ENCODE data around the gene SHC3.

SHC3 gene

DNA sequence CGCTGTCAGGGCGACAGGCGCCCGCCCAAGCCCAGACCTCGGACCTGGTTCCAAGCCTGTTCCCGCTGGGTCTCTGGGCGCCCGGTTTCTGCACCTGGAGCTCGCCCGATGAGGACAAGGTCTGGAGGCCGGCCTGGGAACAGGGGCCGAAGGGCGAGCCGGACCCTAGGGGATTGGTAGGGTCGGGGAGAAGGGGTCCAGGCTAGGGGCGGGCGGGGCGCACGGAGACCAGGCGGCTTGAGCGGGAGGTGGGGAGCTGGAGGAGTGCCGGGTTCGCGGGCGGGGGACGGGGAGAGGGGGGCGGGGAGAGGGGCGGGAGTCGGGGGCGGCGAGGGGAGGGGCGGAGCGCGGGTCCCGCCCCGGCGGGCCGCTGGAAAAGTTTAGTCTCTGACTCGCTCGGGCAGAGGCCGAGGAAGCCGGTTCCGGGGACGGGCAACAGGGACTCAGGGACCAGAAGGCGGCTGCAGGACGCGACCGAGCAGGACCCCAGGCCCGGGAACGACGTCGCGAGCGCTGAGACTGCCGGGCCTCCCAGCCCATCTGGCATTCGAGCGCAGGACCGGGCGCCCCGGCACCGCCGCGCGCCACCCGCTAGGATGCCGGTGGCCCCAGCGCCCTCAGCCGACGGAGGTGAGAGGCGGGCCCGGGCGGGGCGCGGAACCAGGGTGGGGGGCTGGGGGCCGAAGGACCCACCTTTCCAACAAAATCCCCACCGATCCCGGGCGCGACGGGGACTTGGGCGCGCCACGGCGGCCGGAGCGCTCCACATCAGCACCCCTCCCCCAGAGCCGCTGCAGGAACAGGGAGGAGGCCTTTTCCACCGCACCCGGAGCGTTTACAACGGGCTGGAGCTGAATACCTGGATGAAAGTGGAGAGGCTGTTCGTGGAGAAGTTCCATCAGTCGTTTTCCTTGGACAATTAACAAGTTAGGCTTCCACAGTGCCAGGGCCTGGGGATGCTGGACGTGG, 187.3 kb downstream of the SHC3 start, which contains the start of gene S1PR3:
S1PR3 (plus strand) TSS at position 403 of the 969 bp plus-strand sequence. CDS start 9,733 bp downstream, outside the sequence.
- in situ Hi-C loops (cut with MboI; ENCODE audit: low sequenced_read_pairs) = no loop called here

DNA sequence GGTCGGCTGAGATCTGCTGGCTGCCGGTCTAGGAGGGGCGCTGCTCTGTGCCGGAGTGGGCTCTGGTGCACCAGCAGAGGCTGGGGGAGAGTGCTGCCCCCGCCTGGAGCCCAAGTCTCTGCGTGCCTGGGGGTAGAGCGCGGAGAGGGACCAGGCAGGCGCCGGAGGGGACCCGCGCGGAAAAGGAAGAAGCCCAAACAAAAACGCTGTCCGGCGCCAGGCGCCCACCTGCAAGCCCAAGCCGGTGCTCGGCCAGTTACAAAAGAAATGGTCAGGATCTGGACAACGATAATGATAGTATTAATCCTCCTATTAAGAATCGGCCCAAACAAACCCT, 187.9 kb downstream of the SHC3 start:
- in situ Hi-C loops (cut with MboI; ENCODE audit: low sequenced_read_pairs) = no loop called here

- in situ Hi-C loops (cut with MboI; ENCODE audit: low sequenced_read_pairs) = no loop called here
These were observed 188.4 kb downstream of the SHC3 start for GRCh38 chr9:88990041-88990728.

DNA sequence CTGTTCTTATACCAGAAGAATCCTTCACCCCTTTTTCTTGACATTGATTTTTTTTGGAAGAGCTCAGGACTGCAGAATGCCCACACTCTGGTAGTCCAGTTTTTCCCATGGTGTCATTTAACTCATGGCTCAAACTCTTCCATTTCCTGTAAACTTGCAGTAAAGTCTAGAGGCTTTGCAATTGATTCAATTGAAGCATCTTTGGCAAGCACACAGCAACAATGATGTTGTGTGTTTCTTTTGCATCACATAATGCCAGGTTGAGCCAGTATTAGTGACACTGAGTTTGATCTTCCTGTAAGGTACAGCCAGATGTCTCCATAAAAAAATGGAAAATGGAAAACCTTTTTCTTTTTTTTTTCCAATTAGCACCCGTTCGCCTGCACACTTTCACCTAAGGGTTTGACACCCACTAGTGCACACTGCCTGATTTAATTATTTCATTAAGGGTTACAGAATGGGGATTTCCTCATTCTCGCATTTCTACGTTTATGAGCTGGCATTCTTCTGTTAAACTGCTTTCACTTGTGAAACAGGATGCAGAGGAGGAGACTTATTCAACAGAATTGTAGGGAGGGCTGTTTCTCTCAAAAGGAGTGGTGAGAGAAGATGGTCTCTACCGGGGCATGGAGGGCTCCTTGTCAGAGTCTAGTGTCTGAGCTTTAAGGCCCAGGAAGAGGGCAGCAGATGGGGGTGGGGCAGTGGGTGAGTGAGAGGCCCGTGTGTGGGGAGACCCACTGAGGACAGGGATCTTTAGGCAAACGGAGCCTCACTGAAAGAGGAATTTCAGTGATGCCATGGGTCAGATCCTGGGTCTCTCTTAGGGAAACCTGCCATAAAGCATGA, 189.6 kb downstream of the SHC3 start:
- in situ Hi-C loops (cut with MboI; ENCODE audit: low sequenced_read_pairs) = no loop called here

DNA sequence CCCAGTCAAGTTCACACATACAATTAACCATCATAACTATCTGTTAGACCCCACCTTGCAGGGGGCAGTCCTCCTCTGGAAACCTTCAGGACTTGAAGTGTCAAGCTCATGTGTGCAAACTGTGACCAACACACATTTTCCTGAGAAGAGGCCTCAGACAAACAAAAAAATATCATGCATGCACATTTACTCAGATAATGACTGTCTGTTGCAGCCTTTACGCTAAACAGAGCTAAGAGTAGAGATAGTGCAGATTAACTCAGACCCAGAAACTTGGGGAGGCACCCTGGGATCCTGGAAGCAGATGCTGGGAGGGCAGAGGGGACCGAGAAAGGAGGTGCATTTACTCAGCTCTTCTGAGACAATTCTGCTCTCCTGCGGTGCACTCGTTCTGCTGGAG, 191.0 kb downstream of the SHC3 start:
- in situ Hi-C loops (cut with MboI; ENCODE audit: low sequenced_read_pairs) = no loop called here

DNA sequence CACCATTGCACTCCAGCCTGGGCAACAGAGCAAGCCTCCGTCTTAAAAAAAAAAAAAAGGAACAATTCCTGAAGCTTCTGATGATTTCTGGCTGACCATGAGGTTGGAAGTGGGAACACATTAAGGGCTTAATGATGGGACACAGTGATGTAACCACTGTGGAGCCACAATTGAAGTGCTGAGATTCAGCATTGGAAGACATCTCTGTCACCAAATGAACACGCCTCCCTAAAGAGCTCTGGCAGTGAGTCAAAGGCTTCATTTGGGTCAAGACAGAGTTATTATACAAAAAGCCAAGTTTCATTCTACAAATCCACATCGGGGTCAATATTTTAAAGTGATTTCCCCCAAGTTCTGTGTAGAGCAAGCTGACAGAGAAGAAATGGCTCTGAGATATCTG, 191.8 kb downstream of the SHC3 start:
- in situ Hi-C loops (cut with MboI; ENCODE audit: low sequenced_read_pairs) = no loop called here

DNA sequence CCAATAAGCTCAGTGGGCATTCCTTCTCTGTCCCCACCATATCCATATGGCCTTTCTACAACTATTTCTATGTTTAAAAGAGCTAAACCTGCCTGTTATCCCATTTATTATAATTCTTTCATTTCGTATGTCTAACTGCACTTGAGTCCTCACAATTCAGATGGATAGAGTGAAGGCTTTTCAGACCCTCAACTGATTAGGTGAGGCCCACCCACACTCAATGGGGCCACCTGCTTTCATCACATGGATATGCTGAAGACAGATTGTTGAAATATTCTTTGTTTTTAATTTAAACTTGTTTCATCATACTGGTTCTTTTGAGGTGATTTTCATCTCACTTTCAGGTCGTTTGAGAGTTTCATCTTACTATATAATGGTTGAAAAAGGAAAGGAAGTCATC, 193.0 kb downstream of the SHC3 start:
- in situ Hi-C loops (cut with MboI; ENCODE audit: low sequenced_read_pairs) = no loop called here

DNA sequence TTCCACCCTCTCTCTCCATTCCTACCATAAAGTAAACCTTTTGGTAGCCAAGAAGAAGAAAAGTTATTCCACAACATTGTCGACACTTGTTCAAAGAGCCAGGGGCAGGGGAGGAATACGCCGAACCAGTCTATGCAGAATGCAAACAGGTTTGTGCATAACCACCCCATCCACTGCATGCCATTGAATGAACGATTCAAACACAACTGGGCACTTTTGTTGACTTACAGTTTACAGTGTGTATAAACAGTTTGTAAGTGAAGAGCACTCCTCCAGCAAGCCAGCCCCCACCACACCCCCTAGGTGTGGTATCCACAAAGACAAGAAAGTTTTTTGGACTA, 194.1 kb downstream of the SHC3 start:
- in situ Hi-C loops (cut with MboI; ENCODE audit: low sequenced_read_pairs) = no loop called here

- in situ Hi-C loops (cut with MboI; ENCODE audit: low sequenced_read_pairs) = no loop called here
These were observed 194.6 kb downstream of the SHC3 start for GRCh38 chr9:88983865-88984542.

DNA sequence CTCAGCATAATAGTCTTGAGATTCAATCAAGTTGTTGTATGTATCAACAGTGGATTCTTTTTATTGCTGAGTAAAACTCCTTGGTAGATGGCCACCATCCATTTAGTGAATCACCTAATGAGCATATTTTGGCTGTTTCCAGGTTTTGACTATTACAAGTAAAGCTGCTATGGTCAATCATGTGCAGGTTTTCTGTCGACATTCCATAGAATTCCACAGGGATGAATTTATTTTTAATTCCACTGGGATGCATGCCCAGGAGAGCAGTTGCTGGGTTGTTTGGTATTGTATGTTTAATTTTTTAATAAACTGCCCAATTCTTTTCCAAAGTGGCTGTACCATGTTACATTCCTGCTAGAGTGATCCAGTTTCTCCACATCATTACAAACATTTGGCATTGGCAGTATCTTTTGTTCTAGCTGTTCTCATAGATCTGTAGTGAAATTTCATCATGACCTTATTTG, 197.8 kb downstream of the SHC3 start:
- in situ Hi-C loops (cut with MboI; ENCODE audit: low sequenced_read_pairs) = no loop called here

GRCh38 chr9:88979791-88980190, 198.8 kb downstream of the SHC3 start:
- in situ Hi-C loops (cut with MboI; ENCODE audit: low sequenced_read_pairs) = no loop called here

DNA sequence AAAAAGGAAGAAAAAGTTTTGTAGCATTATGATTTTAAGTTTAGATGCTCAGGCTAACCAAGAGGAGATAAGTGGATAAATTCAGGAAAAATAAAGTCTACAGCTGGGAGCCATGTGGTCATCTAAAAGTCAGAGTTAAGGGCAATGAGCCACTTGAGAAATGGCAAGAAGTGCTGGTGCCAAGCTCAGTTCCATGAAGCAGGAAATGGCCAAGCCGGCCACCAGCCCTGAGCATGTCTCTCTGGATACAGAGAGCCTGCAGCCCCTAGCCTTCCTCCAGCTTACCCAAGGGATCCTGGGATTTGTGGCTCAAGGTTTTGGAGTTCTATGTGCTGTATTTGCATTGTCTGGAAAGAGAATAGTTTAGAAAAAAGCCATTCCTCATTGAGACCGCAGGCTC, 199.6 kb downstream of the SHC3 start:
- in situ Hi-C loops (cut with MboI; ENCODE audit: low sequenced_read_pairs) = no loop called here

DNA sequence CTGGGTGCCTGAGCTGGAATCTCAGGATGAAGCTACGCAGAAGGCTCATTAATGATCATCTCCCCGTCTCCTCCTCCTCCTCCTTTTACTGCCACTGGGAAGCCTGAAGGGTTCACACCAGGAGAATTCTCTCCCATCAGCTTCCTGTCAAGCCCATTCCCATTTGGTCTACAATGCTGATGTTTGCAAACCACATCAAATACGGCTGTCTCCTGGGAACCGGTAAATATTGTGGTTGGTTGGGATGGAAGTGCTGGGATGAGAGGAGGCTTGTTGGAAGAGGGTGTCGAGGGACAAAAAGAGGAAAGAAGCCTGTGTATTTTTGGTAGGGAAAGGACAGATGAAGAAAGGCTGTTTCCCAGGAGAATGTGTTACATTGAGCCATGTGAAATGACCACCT, 200.6 kb downstream of the SHC3 start:
- in situ Hi-C loops (cut with MboI; ENCODE audit: low sequenced_read_pairs) = no loop called here

GRCh38 chr9:88976890-88977257, 201.7 kb downstream of the SHC3 start:
- in situ Hi-C loops (cut with MboI; ENCODE audit: low sequenced_read_pairs) = no loop called here

DNA sequence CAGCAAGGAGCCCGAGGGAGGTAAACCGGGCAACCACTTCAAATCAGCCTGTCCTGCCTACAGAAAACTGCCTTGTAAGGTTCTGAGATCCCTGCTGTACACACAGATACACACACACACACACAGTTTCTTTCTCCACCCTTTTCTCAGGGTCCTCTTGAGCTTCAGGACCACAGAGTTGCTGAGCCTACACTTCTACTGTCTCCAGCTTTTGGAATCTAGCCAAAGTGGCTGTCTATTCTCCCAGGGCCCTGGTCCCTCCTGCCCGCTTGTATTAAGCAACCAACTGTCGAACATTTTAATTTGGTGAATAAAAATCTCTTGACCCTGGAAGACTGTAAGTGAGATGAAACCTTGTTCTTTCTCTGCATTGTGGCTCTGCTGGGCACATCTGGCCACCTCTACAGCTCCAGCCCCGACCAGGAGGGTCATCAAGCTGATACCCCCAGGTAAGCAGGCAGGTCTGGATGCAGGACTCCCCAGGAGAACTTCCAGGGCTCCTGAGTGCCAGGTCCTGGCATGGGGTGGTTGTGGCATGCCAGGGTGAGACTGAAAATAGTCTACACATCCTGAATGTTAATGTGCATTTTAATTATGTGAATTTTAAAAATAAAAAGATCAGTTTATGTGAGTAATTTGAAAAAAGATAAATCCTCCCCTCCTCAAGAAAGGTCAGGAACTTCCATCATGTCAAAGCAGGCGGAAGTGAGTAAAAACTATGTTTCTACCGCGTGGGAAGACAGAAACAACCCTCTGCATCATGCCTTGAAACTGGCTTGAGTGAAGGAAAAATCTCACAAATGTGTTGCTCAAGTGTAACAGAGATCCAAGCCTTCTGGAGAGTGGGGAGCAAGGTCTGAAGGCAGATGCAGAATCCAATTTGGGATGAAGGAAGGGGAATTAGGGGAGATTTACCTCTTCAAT, 202.4 kb downstream of the SHC3 start:
- in situ Hi-C loops (cut with MboI; ENCODE audit: low sequenced_read_pairs) = no loop called here

DNA sequence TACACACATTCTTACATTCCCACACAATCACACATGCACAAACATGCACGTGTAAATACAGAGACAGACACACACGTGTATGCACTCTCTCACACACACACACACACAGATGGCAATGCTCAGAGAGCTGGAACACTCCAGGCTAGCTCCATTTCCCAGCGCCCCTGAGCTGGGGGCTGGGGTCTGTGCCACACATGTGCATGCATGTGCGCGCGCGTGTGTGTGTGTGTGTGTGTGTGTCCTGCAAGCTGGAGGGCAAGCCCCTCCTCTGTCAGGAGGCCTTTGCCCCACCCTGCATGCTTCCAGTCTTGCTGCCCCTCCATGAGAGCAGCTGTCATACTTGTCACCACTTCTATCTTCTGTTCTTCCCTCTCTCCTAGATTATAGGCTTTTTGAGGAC, 204.0 kb downstream of the SHC3 start:
- in situ Hi-C loops (cut with MboI; ENCODE audit: low sequenced_read_pairs) = no loop called here

DNA sequence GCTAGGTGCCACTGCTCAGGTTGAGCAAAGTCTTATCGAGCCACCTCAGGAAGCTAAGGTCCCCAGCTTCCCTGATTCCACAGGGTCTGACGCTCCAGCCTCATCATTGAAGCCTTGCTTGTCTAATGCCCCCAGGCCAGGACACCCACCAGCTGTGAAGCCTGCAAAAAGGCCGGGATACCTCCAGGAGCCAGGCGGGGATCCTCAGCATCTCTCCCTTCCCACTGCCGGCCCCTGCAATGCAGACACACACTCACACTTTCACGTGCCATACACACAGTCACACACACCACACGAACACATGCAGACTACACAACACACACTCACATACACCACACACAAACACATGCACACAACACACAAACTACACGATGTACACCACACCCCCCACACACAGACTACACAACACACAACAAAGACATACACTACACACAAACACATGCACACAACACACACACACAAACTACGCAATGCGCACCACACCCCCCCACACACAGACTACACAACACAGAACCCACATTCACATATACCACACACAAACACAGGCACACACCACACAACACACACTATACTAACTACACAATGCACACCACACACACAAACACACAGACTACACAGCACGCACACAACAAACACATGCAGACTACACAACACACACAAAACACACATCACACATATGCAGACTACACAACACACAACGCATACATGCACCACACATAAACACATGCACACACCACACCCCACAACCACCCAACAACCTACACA, 205.2 kb downstream of the SHC3 start:
- in situ Hi-C loops (cut with MboI; ENCODE audit: low sequenced_read_pairs) = no loop called here

GRCh38 chr9:88972401-88972800, 206.2 kb downstream of the SHC3 start:
- in situ Hi-C loops (cut with MboI; ENCODE audit: low sequenced_read_pairs) = no loop called here
